Activated naive CD8-positive, alpha-beta T cell (primary cell): ENCODE measurements around the gene ZNF221.

Experiments used
- H3K27ac Mint-ChIP-seq: one replicate; pipeline ENCODE4 v1.8.0; 2021; ENCODE audit warnings: mixed read lengths
- H3K27me3 Mint-ChIP-seq: one replicate; pipeline ENCODE4 v1.8.0; 2021; ENCODE audit warnings: mixed read lengths
- H3K36me3 Mint-ChIP-seq: one replicate; pipeline ENCODE4 v1.8.0; 2021; ENCODE audit warnings: mixed read lengths
- H3K4me1 Mint-ChIP-seq: one replicate; pipeline ENCODE4 v1.8.0; 2021; ENCODE audit warnings: low read depth, mixed read lengths
- H3K4me3 Mint-ChIP-seq: one replicate; pipeline ENCODE4 v1.8.0; 2021; ENCODE audit warnings: mild to moderate bottlenecking, mixed read lengths
- H3K9me3 Mint-ChIP-seq: one replicate; pipeline ENCODE4 v1.8.0; 2021; ENCODE audit warnings: low read depth, mixed read lengths

The ZNF221 gene

DNA sequence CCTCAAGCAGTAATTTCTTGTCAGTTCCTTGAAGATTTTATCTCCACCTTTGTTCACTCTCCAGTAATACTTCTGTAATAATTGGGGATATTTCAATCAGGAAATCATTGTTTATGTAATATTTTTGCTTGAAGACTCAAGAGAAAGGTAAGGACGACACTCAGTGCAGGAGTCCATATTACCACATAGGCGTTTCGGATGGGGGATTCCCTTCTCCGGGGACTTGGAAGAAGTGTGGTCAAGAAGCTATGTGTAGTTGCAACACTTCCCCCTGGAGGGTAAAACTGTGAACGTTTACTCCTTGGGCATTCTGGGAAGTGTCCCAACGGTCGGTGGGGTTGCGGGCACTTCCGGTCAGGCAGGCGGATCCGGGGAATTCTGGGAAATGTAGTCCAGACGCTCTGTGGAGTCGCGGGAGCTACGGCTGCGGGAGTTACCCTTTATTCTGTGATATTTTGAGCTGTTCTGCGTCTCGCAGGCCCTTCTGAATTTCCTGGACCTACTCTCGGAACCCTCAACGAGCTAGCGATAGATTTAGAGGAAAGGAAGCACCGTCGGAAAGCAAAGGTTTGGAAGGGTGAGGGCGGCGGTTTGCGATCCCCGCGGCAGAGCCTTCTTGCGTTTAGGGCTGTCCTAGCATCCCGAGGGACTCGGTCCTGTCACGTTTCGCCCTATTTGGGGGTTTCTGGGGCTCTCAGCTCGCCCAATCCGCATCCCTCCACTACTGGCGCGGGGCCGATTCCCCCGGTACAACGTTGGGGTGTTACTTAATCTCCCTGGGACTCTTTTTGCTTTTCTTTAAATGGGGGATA, at the start of gene ZNF221:
Gene ZNF221, plus strand, starts transcription at position 395 of the 812 bp plus-strand sequence. CDS start 11,499 bp downstream, outside the sequence.
- peaks cover 12% of the 10 kb centered on the region for H3K27me3 Mint-ChIP-seq
- peak within 1 kb of the TSS; percentile 96 for H3K4me3 Mint-ChIP-seq
- peaks cover 44% of the 10 kb centered on the region for H3K9me3 Mint-ChIP-seq
- H3K27ac Mint-ChIP-seq = peak within 1 kb of the TSS; percentile 23
- peaks cover 8% of the 10 kb centered on the region for H3K4me1 Mint-ChIP-seq
- H3K36me3 Mint-ChIP-seq = peaks cover 35% of the 10 kb centered on the region

DNA sequence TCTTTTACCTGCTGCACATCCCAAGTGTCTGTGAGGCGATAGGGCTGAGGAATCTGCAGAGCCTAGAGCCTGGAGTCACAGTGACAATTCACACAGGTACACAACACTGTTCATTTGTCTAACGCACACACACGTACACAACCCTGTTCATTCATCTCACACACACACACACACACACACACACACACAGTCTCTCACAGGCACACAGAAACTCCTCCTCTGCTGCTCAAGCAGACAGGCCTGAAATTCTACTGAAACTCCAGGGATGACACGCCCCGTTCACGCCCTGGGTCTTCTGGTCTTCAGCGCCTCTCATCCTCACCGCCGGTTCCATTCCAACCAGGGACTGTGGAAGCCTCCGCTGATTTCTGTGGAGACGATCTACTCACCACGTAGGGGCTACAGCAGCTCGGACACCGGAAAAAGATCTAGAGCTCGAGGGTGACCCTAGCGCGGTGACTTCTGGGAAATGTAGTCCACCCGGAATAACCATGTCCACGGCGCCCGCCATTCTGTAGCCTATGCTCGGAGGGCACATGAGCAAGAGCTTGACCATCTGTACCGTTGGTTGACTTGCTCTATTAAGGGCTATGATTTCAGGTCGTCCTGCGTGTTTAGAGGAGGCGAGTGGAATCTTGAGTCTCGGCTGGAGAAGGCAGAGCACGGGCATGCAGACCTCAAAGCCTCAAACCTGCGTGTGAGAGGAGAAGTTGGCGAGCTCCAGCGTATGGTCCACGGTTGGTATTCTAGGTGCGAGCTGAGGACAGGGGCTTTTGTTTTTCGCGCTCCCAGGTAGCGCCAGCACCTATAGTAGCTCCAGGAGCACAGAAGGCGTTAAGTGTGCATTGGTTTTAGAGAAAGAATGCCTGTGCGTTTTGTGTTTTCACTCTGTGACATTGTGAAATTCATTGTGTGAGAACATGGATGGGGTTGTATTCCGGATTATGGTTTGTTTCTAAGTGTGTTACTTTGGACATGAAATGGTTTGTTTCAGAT, 49.3 kb upstream of the ZNF221 start:
- Mint-ChIP-seq H3K27ac (peak overlapping the region; percentile 61), H3K36me3 (peaks cover 60% of the 10 kb centered on the region), H3K9me3 (peaks cover 26% of the 10 kb centered on the region), H3K27me3 (no peaks in the 10 kb centered on the region), H3K4me1 (peaks cover 19% of the 10 kb centered on the region), H3K4me3 (peak overlapping the region; percentile 93)

DNA sequence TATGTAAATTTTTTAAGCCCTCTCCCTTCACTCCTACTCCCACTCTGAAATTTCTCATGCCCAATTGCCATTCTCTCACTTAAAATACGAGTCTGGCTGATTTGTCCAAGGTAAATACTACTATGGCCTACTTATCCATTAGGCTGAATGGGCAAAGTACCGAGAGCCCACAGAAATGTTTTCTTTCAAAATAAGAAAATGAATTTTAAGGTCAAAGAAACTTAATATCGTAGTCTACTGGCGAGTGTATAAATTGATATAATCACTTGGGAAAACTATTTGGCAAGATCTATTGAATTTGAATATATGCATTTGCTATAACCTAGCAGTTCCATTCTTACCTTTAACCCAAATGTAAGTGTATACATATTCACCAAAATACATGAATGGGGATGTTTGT, 48.6 kb upstream of the ZNF221 start:
- Mint-ChIP-seq H3K36me3 (peaks cover 62% of the 10 kb centered on the region), H3K9me3 (peaks cover 29% of the 10 kb centered on the region), H3K4me1 (peaks cover 19% of the 10 kb centered on the region), H3K4me3 (peak overlapping the region; percentile 93), H3K27me3 (no peaks in the 10 kb centered on the region), H3K27ac (no peak overlapping the region)

DNA sequence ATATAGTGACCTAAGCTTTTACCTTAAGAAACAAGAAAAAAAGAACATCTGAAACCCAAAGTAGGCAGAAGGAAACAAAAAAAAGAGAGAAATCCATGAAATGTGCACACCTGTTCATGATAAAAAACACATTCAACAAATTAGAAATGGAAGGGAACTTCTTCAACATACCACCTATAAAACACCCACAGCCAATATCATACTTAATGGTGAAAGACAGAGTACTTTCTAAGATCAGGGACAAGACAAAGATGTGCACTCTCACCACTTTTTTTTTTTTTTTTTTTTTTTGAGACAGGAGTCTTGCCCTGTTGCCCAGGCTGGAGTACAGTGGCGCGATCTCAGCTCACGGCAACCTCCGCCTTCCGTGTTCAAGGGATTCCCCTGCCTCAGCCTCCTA, 45.1 kb upstream of the ZNF221 start:
- no peak overlapping the region for H3K27ac Mint-ChIP-seq
- H3K9me3 Mint-ChIP-seq = peaks cover 41% of the 10 kb centered on the region
- H3K4me3 Mint-ChIP-seq = no peak overlapping the region
- no peaks in the 10 kb centered on the region for H3K27me3 Mint-ChIP-seq
- peaks cover 50% of the 10 kb centered on the region for H3K36me3 Mint-ChIP-seq
- H3K4me1 Mint-ChIP-seq = peaks cover 14% of the 10 kb centered on the region

DNA sequence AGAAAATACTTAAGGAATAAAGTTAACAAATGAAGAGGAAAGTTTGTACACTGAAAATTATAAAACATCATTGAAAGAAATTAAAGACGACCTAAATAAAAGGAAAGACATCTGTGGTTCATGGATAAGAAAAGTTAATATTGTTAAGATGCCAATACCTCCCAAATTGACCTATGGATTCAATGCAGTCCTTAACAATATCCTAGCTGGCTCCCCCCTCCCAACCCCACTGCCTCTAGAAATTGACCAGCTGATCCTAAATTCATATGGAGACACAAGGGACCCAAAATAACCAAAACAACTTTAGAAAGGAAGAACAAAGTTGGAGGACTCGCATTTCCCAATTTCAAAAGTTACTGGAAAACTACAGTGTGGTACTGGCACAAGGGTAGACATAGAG, 44.3 kb upstream of the ZNF221 start:
- Mint-ChIP-seq H3K27ac (no peak overlapping the region), H3K9me3 (peaks cover 41% of the 10 kb centered on the region), H3K4me3 (no peak overlapping the region), H3K27me3 (no peaks in the 10 kb centered on the region), H3K4me1 (peaks cover 8% of the 10 kb centered on the region), H3K36me3 (peaks cover 49% of the 10 kb centered on the region)

DNA sequence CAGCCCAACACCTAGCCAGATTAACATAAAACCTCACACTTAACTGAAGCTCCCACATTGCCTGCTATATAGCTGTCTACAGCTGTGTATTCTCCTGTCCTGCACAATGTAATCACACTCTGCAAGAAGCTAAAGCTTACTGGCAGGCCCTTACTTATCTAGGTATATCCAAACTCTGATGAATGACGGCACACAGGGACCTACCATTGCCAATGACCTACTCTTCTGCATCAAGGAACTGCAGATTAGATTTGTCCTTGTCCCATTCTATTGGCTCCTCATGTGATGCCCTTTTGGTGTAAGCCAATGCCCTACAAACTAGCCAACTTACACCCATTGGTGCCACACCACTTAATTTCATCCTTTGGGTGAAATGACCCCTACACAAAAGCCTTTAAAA, 42.4 kb upstream of the ZNF221 start:
- H3K9me3 Mint-ChIP-seq = peaks cover 43% of the 10 kb centered on the region
- H3K36me3 Mint-ChIP-seq = peaks cover 52% of the 10 kb centered on the region
- no peaks in the 10 kb centered on the region for H3K27me3 Mint-ChIP-seq
- no peak overlapping the region for H3K4me3 Mint-ChIP-seq
- no peaks in the 10 kb centered on the region for H3K4me1 Mint-ChIP-seq
- no peak overlapping the region for H3K27ac Mint-ChIP-seq

DNA sequence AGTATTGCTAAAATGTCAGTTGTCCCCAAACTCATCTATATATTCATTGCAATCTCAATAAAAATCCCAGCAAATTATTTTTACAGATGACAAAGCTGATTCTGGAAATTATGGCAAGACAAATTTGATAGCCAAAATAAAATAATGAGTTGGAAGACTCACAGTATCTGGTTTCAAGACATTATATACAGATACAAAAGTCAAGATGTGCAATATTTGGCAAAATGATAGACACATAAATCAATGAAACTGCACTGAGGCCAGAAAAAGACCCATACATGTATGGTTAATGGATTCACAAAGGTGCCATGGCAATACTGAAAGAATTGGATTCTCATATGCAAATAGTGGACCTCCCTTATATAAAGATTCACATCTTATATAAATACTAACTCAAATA, 40.1 kb upstream of the ZNF221 start:
- Mint-ChIP-seq H3K4me1 (no peaks in the 10 kb centered on the region), H3K4me3 (no peak overlapping the region), H3K36me3 (peaks cover 56% of the 10 kb centered on the region), H3K27ac (no peak overlapping the region), H3K9me3 (peaks cover 50% of the 10 kb centered on the region), H3K27me3 (no peaks in the 10 kb centered on the region)

DNA sequence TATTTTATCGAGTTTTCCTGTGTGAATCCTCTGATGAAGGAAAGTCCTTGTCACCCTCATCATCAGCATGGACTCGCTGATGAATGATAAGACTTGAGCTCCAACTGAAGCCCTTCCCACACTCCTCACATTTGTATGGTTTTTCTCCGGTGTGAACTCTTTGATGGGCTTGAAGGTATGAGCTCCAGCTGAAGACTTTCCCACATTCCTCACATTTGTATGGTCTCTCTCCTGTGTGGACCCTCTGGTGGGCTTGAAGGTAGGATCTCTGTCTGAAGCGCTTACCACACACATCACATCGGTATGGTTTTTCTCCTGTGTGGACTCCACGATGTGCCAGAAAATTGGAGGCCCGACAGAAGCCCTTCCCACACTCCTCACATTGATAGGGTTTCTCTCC, 37.6 kb upstream of the ZNF221 start:
- H3K27me3 Mint-ChIP-seq = no peaks in the 10 kb centered on the region
- H3K36me3 Mint-ChIP-seq = peaks cover 61% of the 10 kb centered on the region
- H3K4me1 Mint-ChIP-seq = no peaks in the 10 kb centered on the region
- no peak overlapping the region for H3K27ac Mint-ChIP-seq
- H3K4me3 Mint-ChIP-seq = no peak overlapping the region
- peaks cover 40% of the 10 kb centered on the region for H3K9me3 Mint-ChIP-seq

DNA sequence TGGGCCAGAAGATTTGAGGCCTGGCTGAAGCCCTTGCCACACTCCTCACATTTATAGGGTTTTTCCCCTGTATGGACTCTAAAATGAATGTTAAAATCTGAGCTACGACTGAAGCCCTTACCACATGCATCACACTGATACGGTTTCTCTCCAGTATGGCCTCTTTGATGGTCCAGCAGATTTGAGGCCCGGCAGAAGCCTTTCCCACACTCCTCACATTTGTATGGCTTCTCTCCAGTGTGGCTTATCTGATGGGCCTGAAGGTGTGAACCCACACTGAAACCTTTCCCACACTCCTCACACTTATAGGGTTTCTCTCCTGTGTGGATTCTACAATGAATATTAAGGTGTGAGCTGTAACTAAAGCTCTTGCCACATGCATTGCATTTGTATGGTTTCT, 37.0 kb upstream of the ZNF221 start:
- Mint-ChIP-seq H3K4me3 (no peak overlapping the region), H3K36me3 (peaks cover 65% of the 10 kb centered on the region), H3K27me3 (no peaks in the 10 kb centered on the region), H3K9me3 (peaks cover 37% of the 10 kb centered on the region), H3K4me1 (no peaks in the 10 kb centered on the region), H3K27ac (no peak overlapping the region)

DNA sequence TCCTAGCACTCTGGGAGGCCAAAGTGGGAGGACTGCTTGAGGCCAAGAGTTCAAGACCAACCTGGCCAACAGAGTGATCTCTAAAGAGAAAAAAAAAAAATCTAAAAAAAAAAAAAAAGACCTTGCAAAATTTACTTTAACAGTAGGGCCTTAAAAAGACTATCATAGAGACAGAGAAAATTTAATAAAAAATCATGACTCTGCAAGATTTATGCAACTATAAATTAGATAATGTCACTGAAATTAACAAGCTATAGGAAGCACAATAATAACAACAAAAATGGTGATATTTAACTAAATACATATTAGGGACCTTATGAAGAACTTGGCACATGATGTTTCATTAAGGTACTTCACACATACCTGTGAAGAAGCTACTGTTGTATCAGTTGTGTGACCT, 27.2 kb upstream of the ZNF221 start:
- H3K4me3 Mint-ChIP-seq = no peak overlapping the region
- H3K27ac Mint-ChIP-seq = no peak overlapping the region
- no peaks in the 10 kb centered on the region for H3K4me1 Mint-ChIP-seq
- H3K27me3 Mint-ChIP-seq = no peaks in the 10 kb centered on the region
- H3K9me3 Mint-ChIP-seq = peaks cover 26% of the 10 kb centered on the region
- H3K36me3 Mint-ChIP-seq = peaks cover 80% of the 10 kb centered on the region

DNA sequence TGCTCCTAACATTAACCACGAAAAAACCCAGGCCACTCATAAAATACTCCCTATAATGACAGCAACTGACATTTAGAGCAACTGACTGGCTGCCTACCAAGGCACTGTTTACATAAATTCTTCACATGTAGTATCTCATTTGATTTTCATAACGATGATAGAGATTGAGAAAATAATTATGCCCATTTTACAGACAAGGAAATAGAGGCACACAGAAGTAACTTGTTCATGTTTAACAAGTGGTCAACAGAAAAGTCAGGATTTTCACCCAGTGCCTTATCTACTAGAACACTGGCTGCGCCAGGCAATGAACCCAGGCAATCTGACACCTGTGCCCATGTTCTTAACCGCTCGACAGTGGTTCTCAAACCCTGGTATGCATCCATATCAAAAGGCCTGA, 22.2 kb upstream of the ZNF221 start:
- H3K4me1 Mint-ChIP-seq = peaks cover 13% of the 10 kb centered on the region
- no peak overlapping the region for H3K27ac Mint-ChIP-seq
- peaks cover 74% of the 10 kb centered on the region for H3K36me3 Mint-ChIP-seq
- no peaks in the 10 kb centered on the region for H3K27me3 Mint-ChIP-seq
- H3K9me3 Mint-ChIP-seq = peaks cover 5% of the 10 kb centered on the region
- H3K4me3 Mint-ChIP-seq = no peak overlapping the region

DNA sequence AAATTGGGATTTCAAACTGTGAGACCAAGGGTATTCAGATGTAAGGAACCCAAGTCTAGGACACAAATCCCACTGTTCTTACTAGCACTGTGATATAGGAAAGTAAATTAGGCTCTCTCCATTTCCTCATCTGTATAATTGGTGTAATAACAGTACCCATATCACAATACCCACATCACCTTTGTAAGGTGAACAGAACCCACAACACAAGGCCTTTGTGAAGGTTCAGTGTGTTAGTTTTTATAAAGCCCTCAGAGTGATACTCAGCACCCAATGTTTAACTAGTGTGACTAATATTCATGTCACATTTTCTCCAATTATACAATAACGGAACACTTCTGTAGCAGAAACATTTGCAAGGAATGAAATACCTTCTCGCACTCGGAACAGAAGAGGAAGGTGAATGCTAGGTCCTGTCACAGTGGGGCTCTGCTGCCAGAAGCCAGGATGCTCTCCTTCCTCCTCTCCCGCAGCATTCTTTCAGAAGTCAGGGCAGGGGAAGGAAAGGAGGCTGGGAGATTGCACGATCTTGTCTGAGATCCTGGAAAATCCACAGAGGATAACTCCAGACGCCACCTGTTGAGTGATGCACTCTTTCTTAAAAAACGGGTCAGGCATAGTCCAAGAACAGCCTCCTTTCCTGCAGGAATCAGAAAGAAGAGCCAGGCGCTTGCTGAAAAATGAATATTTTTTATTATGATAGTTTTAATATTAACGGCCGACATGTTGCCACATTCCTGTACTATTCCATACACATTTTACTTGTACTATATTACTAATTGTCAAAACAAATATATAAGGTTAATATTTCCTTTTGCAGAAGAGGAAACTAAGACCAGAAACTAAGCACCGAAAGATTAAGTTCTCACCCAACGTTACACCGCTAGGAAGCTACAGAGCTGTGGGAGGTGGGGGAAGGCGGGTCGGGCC, 16.7 kb upstream of the ZNF221 start:
- no peaks in the 10 kb centered on the region for H3K27me3 Mint-ChIP-seq
- peak overlapping the region; percentile 82 for H3K27ac Mint-ChIP-seq
- H3K9me3 Mint-ChIP-seq = no peaks in the 10 kb centered on the region
- H3K4me1 Mint-ChIP-seq = peaks cover 29% of the 10 kb centered on the region
- peaks cover 35% of the 10 kb centered on the region for H3K36me3 Mint-ChIP-seq
- H3K4me3 Mint-ChIP-seq = peak overlapping the region; percentile 93

DNA sequence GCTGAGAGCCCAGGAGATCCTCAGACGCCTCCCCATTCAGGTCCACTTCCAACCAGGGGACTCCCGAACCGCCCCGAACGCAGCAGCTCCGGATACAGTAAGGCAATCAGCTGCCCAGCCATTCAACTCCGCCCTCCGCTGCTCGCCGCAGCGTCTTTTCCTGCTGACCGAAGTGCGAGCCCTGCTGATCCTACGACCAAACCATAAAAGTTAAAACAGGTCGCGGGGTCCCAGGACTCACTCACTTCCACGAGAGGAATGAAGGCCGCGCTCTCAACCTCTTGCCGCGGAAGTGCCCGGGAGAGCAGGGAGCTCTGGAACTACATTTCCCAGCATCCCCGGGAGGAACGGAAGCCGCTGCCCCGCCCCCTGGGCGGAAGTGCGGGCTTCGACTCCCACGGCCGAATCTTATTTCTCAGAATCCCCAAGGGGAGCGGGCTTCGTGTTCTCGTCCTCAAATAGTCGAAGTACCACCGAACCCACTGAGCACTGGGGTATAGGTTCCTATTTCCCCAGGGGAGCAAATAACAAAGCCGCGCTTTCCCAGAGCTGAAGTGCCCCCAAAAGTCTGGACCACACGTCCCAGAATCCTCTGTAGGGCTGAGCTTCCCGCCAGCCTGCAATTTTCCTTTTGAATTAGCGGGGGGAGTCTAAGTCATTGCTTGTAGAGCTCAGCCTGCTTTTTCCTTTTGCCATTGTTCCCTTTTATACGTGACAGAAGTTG, 15.9 kb upstream of the ZNF221 start, which contains the start of gene ZNF45:
Gene ZNF45, minus strand, starts transcription at position 298 of the 724 bp plus-strand sequence. CDS start 13,097 bp downstream, outside the sequence.
- H3K36me3 Mint-ChIP-seq = peaks cover 30% of the 10 kb centered on the region
- H3K4me1 Mint-ChIP-seq = peaks cover 29% of the 10 kb centered on the region
- peak within 1 kb of the TSS; percentile 82 for H3K27ac Mint-ChIP-seq
- peak within 1 kb of the TSS; percentile 93 for H3K4me3 Mint-ChIP-seq
- H3K27me3 Mint-ChIP-seq = no peaks in the 10 kb centered on the region
- no peaks in the 10 kb centered on the region for H3K9me3 Mint-ChIP-seq

DNA sequence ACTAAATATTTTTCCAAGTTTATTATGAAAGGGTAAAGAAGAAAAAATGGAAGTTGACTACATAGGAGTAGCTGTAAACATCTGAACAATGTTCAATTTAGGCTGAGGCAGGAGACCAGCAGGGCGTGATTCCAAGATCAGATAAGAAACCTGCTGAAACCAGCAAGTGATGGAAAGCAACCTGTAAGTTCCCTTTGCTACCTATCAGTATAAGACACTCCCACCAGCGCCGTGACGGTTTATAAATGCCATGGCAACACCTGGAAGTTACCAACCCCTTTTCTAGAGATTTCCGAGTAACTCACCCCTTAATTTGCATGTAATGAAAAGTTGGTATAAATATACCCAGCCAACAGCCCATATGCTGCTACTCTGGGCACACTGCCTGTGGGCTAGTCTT, 14.8 kb upstream of the ZNF221 start:
- Mint-ChIP-seq H3K9me3 (no peaks in the 10 kb centered on the region), H3K4me3 (peak overlapping the region; percentile 93), H3K4me1 (peaks cover 29% of the 10 kb centered on the region), H3K36me3 (peaks cover 24% of the 10 kb centered on the region), H3K27ac (no peak overlapping the region), H3K27me3 (peaks cover 2% of the 10 kb centered on the region)
